NCI-H2196 treated with DMSO at 0.1 percent for 48 hours (cell line): ENCODE measurements around the gene ANG.
"Not testable (repeated sequence)": the region's sequence is repeated elsewhere in the genome, so short reads cannot be mapped to it uniquely, and the experiment has no call there.

Experiments
- DNase-seq: peaks from one replicate; lab custom pipeline; 2025; ENCODE audit not compliant: unreplicated experiment; lab: John Stamatoyannopoulos, UW

ANG gene

GRCh38 chr14:20688167-20688839, at the start of gene ANG:
Gene ANG (plus strand): TSS chr14:20688764. CDS start chr14:20693565, 4,801 bp downstream.
- no peak for DNase-seq

GRCh38 chr14:20641591-20641990, 47.0 kb upstream of the ANG start, which contains the start of gene OR6S1:
Gene OR6S1 (minus strand): TSS chr14:20641691. CDS start chr14:20641691, 0 bp downstream.
- DNase-seq: no peak

- no peak for DNase-seq
These were observed 46.4 kb upstream of the ANG start for GRCh38 chr14:20642182-20642581.

- not testable (repeated sequence) for DNase-seq
These were observed 45.8 kb upstream of the ANG start for GRCh38 chr14:20642755-20643154.

- DNase-seq: no peak
These were observed 44.0 kb upstream of the ANG start for GRCh38 chr14:20644520-20644919.

- no peak for DNase-seq
These were observed 43.1 kb upstream of the ANG start for GRCh38 chr14:20645481-20645880.

GRCh38 chr14:20652996-20653975, 35.3 kb upstream of the ANG start:
- no peak for DNase-seq

GRCh38 chr14:20655851-20656250, 32.7 kb upstream of the ANG start:
- DNase-seq: no peak

GRCh38 chr14:20656274-20656673, 32.3 kb upstream of the ANG start:
- no peak for DNase-seq

GRCh38 chr14:20657216-20658211, 31.1 kb upstream of the ANG start:
- DNase-seq: no peak

- DNase-seq: no peak
These were observed 30.3 kb upstream of the ANG start for GRCh38 chr14:20658246-20658645.

GRCh38 chr14:20659336-20659735, 29.2 kb upstream of the ANG start:
- no peak for DNase-seq

GRCh38 chr14:20659813-20660395, 28.7 kb upstream of the ANG start:
- DNase-seq: no peak

- DNase-seq: no peak
These were observed 27.4 kb upstream of the ANG start for GRCh38 chr14:20661197-20661596.

GRCh38 chr14:20662968-20663732, 25.4 kb upstream of the ANG start:
- DNase-seq: no peak

- DNase-seq: not testable (repeated sequence)
These were observed 22.1 kb upstream of the ANG start for GRCh38 chr14:20666400-20666961.

GRCh38 chr14:20667957-20668356, 20.6 kb upstream of the ANG start:
- DNase-seq: no peak

- no peak for DNase-seq
These were observed 19.6 kb upstream of the ANG start for GRCh38 chr14:20668969-20669368.

- DNase-seq: no peak
These were observed 16.8 kb upstream of the ANG start for GRCh38 chr14:20671597-20672283.
